Inflammatory macrophage (primary cell): ENCODE results near the gene CENPP.

Source experiments
- DNase-seq, 2 donors: peaks; one replicate each; pipeline ENCODE4 v3.0.0-alpha.2; 2020 to 2022
- total RNA-seq, 18 experiments: gene quantifications; one replicate each; lab custom pipeline; 2026; ENCODE audit warnings: mixed read lengths in 6 of 18, inconsistent platforms in 2 of 18; lab: John Stamatoyannopoulos, UW

The CENPP gene
- 2.8 to 15.9 (median 10.9) reads per million in 18 experiments for total RNA-seq

GRCh38 chr9:92325269-92325990 is at the start of gene CENPP, which contains the start of gene NOL8:
Gene CENPP, plus strand, starts transcription at chr9:92325953.
Gene NOL8, minus strand, starts transcription at chr9:92325350. Its CDS starts 1,189 bp downstream, at chr9:92324161.
- peak; percentile 88 to 94 for DNase-seq

- peak in 1 of 2 donors; percentile 9 for DNase-seq
Observed at GRCh38 chr9:92276331-92277032, 49.3 kb upstream of the CENPP start.

GRCh38 chr9:92278110-92278509 is 47.6 kb upstream of the CENPP start:
- no peak for DNase-seq

DNA sequence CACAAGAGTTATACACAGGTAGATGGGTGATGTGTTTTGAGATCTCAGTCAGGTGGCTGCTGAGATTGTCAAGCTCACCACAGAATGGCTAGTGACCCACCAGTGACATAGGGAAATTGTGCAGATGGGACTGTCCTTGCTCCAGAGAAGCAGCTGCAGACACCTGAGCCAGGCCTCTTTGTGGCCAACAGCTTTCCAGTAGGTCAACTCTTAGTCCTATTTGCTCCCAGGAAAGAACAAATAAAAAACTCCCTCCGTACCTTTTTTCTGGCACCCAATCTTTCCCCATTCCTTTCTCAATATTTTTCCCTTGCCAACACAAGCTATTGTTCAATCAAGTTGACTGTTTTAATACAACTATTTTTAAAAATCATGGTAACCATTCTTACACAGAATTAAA is 46.5 kb upstream of the CENPP start:
- DNase-seq: no peak

DNA sequence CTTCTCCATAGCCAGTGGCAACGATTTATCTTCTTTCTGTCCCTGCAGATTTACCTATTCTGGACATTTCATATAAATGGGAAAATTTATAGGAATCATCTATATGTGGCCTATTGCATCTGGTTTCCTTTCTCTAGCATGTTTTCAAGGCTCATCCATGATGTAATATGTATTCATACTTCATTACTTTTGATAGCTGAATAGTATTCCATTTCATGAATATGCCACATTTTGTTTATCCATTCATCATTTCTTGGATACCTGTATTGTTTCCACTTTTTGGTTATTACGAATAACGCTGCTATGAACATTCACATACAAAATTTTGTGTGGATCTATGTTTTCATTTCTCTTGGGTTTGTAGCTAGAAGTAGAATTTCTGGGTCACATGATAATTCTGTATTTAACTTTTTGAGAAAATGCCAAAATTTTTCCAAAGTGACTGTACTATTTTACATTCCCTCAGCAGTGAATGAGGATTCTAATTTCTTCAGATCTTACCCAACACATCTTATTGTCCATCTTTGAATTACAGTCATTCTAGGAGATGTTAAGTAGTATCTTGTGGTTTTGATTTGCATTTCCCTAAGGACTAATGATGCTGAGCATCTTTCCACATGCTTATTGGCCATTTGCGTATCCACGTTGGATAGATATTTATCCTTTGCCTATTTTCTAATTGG is 35.9 kb upstream of the CENPP start:
- DNase-seq: no peak

DNA sequence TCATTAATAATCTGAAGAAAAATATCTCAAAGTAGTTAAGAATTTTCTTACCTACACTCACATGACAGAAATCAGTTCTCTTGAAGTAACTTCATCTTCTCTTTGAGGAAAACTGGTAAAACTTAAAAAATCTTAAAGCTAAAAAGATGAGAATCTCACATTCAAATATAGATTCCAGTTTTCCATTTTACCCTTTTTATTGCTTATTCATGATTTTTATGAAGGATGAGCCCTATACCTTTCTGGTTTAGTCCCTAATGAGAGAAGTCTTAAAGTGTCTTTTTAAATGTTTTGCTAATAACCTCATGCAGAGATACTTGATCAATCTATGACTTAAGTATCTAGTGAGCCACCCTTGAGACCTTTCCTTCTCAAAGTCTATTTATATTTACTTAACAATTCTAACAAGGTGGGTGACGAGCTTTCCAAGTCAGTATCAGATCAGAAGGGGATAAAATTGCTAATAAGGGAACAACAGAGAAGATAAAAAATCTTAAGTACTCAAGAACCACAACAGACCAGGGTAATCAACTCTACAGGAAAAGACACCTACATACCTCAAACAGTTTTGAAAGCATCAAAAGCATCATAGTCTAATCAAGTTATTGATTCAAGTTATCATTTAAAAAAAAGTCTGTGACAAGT is 34.8 kb upstream of the CENPP start:
- no peak for DNase-seq

DNA sequence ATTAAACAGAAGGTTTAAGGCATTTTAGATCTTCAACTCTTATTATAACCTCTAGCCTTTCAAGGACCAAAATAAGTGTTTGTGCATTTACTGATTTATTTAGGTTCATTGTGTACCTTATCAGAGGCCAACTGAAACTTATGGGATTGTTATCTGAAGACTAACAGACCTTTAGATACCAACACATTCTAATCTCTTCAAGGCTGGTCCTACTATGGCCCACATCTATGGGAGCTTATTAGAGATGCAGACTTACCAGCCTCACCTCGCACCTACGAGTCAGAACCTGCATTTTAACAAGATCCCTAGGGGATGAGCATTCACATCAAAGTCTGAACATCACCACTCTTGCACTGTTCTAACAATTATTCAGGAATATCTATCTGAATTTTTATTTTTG is 34.2 kb upstream of the CENPP start:
- no peak for DNase-seq

DNA sequence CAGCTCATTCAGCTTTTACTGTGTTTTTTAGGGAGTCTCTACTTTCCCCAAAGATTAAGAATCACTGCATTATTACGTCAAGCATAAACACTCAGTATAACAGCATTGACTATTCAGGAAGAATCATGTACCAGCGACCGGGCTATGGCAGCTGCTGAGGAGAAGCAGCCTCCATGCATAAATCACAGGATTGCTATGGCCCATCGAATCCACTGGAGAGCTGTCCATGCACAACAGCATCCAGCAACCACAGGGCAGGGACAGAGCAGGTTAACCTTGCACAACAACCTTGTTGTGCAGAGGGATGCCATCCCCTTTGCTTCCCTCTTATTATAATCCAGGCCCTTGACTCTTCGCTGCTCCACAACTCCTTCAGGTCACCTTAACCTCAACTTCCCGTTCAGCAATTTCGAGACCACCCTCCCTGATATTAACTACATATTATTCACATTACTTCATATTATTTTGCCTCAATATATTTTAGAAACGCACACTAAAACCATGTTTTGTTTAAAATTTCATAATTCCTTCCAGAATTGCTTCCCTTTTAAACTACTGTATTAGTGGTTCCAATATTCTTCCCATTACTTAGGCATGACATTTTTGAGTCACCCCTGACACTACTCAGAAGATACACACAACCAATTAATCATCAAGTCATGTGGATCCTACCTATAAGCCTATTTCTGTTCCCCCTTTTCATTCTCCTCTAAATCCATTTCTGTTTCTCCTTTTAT is 33.2 kb upstream of the CENPP start:
- peak; percentile 48 to 64 for DNase-seq

- DNase-seq: peak in 1 of 2 donors; percentile 10
Observed at GRCh38 chr9:92293075-92293354, 32.7 kb upstream of the CENPP start.

DNA sequence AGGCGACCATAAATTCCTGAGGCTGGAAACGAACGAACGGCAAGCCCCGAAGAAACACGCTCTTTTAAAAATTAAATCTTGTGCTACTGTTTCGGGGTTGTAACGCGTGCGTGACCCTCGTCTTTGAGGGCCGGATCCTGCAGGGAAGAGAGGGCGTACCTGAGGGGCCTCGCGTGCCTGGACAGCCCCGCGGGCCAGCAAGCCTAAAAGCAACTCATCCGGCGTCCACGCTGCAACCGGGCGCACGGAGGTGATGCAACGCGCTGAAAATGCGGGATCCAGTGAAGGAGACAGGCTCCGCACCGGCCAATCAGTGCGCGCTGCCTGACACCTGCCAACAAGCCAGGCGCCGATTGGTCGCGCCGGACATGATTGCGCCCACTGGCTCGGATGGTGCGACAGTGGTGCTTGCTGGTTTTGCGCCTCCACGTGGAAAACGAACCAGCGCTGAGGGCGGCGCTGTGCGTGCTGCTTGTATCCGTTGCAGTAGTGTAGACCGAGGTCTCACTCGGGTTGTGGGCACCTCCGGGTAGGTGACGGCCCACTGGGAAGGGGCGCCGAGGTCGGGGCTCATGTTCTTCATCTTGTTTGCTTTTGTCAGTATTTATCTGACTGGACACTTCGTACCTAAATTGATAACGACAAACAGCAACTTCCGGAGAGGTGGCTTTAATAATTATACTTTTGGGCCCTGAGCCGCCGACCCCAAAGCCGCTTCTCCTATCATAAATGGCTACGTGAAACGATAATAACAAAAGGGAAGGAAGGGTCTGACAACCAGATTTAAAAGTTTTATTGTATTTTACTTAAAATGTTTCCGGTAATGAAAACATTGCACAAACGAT is 32.1 kb upstream of the CENPP start, which contains the start of gene IARS1:
Gene IARS1, minus strand, starts transcription at position 246 of the 845 bp plus-strand sequence. CDS start 4,278 bp downstream, outside the sequence.
- DNase-seq: peak; percentile 99 to 100

DNA sequence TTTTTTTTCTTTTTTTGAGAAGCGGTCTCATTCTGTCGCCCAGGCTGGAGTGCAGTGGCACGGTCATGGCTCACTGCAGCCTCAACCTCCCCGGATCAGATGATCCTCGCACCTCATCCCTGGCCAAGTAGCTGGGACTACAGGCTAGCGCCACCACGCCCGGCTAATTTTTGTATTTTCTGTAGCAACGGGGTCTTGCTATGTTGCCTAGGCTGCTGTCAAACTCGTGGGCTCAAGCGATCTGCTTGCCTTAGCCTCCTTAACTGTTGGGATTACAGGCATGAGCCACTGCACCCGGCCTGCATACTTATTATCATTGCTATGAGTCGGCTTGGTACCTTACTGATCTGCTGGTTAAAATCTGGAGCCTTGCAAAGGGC is 31.5 kb upstream of the CENPP start:
- peak in 1 of 2 donors; percentile 4 for DNase-seq

GRCh38 chr9:92295240-92295790 is 30.4 kb upstream of the CENPP start:
- no peak for DNase-seq

- no peak for DNase-seq
Observed at GRCh38 chr9:92295827-92296258, 29.9 kb upstream of the CENPP start.

GRCh38 chr9:92297611-92298010 is 28.1 kb upstream of the CENPP start:
- DNase-seq: no peak

DNA sequence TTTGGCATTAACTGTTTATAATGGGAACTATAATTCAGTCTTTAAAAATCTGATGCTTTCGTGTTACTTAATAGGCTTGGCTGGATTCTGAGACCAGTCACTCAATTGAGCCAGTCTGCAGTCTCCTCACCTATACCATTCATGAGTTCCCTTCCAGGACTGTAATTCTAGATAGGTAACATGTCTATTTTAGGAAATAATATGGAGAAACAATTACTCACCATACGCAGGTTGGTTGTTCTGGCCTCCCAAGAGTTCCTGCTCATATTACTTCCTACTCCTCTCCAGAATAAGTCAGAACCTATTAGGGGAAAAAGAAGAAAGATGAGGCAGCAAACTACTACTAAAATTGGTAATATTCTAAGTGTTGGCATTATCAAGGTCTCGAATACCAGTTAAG is 27.7 kb upstream of the CENPP start:
- no peak for DNase-seq

DNA sequence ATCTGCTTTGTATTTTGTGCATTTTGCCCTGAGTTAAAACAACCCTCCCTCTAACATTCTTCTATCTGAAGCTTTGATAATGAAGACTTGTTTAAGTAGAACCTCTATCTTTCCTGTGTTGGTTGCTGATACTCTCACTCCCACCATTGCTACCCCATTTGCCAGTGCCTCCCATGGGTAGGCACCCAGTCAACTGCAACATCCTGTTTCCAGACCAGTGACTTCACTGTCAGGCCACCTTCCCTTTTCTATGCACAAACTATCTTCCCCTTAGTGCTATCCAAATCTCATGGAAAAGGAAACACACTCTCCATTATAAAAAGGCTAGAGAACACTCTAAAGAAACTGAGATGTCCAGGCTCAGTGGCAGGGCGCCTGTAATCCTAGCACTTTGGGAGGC is 26.6 kb upstream of the CENPP start:
- DNase-seq: peak; percentile 63 to 82

- no peak for DNase-seq
Observed at GRCh38 chr9:92300936-92301335, 24.8 kb upstream of the CENPP start.

- DNase-seq: no peak
Observed at GRCh38 chr9:92308893-92309292, 16.9 kb upstream of the CENPP start.

- no peak for DNase-seq
Observed at GRCh38 chr9:92310562-92310961, 15.2 kb upstream of the CENPP start.

DNA sequence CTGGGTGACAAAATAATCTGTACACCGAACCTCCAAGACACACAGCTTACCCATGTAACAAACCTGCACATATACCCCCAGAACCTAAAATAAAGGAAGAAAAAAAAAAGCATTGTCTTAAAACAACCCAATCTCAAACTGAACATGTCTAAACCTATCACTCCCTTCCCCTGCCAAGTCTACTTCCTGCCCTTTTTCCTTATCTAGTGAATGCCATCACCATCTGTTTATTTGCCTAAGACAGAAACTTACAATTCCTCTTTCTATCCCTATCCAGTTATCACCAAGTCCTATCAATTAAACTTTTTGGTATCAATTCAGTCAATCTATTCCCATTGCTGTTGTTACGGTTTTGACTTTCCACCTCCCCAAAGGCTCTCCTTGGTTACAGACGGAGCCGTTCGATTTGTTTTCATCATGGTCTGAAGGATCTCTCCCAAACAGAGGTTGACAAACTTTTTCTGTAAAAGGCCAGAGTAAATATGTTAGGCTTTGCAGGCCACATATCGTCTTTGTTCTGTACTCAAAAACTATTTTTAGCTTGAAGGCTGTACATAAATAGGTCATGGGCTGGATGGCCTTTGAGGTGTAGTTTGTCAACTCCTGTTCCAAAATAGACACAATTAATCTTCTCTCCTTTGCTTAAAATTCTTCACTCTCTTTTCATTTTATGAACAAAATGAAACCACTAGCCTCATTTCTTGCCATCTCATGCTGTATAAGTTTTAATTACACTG is 12.7 kb upstream of the CENPP start:
- DNase-seq: no peak
